Testis (tissue), 3 donors: ENCODE results near the gene KIF16B. TPM values are rescaled to one million over a fixed set of nuclear protein-coding genes. Genes with fewer than 3 reads are reported as not detected.

Source experiments
- DNase-seq: peaks from one replicate; pipeline ENCODE4 v3.0.0-alpha.2; 2019
- H3K27ac ChIP-seq, 2 donors: fragments of 200-600 bp; sonication (generic); one replicate each; pipeline ENCODE4 v1.5.1; 2019
- H3K27me3 ChIP-seq: fragments of 200-600 bp; sonication (generic); one replicate; pipeline ENCODE4 v1.5.1; 2019
- H3K36me3 ChIP-seq: fragments of 200-600 bp; sonication (generic); one replicate; pipeline ENCODE4 v1.5.1; 2017; ENCODE audit warnings: low read depth; ENCODE audit errors: missing control alignments
- H3K4me1 ChIP-seq: fragments of 200-600 bp; sonication (generic); one replicate; pipeline ENCODE4 v1.5.1; 2019
- H3K4me3 ChIP-seq, 2 donors: fragments of 200-600 bp; sonication (generic); one replicate each; pipeline ENCODE4 v1.5.1; 2017 to 2019
- H3K9me3 ChIP-seq: fragments of 200-600 bp; sonication (generic); one replicate; pipeline ENCODE4 v1.5.1; 2017
- POLR2A ChIP-seq: fragments of 450-650 bp; IDR thresholded peaks from one replicate; pipeline ENCODE4 v1.6.1; 2017; ENCODE audit warnings: antibody characterized with exemption, mild to moderate bottlenecking, moderate library complexity
- WGBS, 2 donors: methylation state at CpG; one replicate each; pipeline ENCODE4 v1.1.5; 2018; 5-methylcytosine and 5-hydroxymethylcytosine counted together
- intact Hi-C: fragments of 100-400 bp; cut with DNase I; formaldehyde crosslinking; loops from one replicate; pipeline ENCODE4 v1.15.1; 2023; ENCODE audit warnings: low total_unique reads
- polyA plus RNA-seq: library from polyadenylated mRNA; stranded (reverse); fragments of 350-450 nt; fragmentation: Illumina TruSeq; extraction: RNeasy Lipid Tissue Mini Kit (QIAGEN cat#74804); gene quantifications from one replicate; pipeline ENCODE4 v1.2.3, GENCODE V29; 2014; ENCODE audit warnings: low read depth, low replicate concordance; ENCODE audit not compliant: insufficient read depth
- total RNA-seq, 2 donors: library from RNA; depleted of rRNA; stranded (reverse); fragments of >200 nt; gene quantifications; one replicate each; pipeline ENCODE4 v1.2.3, GENCODE V29; 2016
- TF ChIP-seq, protein P1 (sequence below), 3 experiments: fragments of 450-650 bp in 2 of 3; fragments of 200-600 bp in 1 of 3; sonication (generic) in 1 of 3; IDR thresholded peaks; one replicate each; pipeline ENCODE4 v1.5.1; 2016 to 2019; ENCODE audit warnings: antibody characterized with exemption in 3 of 3, mild to moderate bottlenecking in 2 of 3, moderate library complexity in 1 of 3

KIF16B gene
- total and polyA plus RNA-seq, 3 donors from 2014 or later: 10.2 to 25.5 (median 22.3) TPM

GRCh38 chr20:16553684-16554083, 19.6 kb downstream of the KIF16B start:
- Histone ChIP-seq H3K27ac (no peak overlapping the region), H3K4me3 (no peak overlapping the region), H3K36me3 (no peaks in the 10 kb centered on the region), H3K4me1 (no peaks in the 10 kb centered on the region), H3K27me3 (no peaks in the 10 kb centered on the region), H3K9me3 (no peaks in the 10 kb centered on the region)
- intact Hi-C loops: no loop called here
- TF ChIP-seq POLR2A: no peak
- TF ChIP-seq, protein P1, sequence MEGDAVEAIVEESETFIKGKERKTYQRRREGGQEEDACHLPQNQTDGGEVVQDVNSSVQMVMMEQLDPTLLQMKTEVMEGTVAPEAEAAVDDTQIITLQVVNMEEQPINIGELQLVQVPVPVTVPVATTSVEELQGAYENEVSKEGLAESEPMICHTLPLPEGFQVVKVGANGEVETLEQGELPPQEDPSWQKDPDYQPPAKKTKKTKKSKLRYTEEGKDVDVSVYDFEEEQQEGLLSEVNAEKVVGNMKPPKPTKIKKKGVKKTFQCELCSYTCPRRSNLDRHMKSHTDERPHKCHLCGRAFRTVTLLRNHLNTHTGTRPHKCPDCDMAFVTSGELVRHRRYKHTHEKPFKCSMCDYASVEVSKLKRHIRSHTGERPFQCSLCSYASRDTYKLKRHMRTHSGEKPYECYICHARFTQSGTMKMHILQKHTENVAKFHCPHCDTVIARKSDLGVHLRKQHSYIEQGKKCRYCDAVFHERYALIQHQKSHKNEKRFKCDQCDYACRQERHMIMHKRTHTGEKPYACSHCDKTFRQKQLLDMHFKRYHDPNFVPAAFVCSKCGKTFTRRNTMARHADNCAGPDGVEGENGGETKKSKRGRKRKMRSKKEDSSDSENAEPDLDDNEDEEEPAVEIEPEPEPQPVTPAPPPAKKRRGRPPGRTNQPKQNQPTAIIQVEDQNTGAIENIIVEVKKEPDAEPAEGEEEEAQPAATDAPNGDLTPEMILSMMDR (IDR thresholded peaks at IDR 0.05): no peak
- 78 to 83% methylated on average over 1 to 7 of the region's 7 CpGs for WGBS, 2 donors
- DNase-seq: no peak

GRCh38 chr20:16553101-16553500, 20.1 kb downstream of the KIF16B start:
- Histone ChIP-seq H3K9me3 (no peaks in the 10 kb centered on the region), H3K27ac (no peak overlapping the region), H3K4me1 (no peaks in the 10 kb centered on the region), H3K36me3 (no peaks in the 10 kb centered on the region), H3K27me3 (no peaks in the 10 kb centered on the region), H3K4me3 (no peak overlapping the region)
- 97 to 98% methylated on average over 5 of the region's 5 CpGs for WGBS, 2 donors
- TF ChIP-seq, protein P1 (IDR thresholded peaks at IDR 0.05): no peak
- no peak for TF ChIP-seq POLR2A
- intact Hi-C loops: no loop called here
- no peak for DNase-seq

DNA sequence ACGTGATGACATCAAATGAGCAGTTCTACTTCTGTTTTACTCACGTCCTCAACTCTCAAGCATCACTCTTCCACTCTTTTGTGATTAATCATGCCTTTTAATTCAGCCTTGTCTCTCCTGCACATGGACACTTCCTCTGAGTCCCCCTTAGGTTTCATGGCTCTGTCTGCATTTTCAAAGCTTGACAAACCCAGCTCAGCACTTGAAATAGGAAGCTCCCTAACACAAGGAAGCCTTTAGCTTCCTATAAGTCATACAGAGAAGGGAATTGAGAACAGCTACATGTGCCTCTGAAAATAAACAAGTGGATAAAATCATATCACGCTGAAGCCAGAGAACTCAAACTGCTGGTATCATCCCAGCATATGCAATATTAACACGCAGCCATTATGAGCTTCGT, 21.2 kb downstream of the KIF16B start:
- intact Hi-C loops: no loop called here
- Histone ChIP-seq H3K36me3 (no peaks in the 10 kb centered on the region), H3K9me3 (no peaks in the 10 kb centered on the region), H3K4me1 (no peaks in the 10 kb centered on the region), H3K4me3 (no peak overlapping the region), H3K27ac (no peak overlapping the region), H3K27me3 (no peaks in the 10 kb centered on the region)
- no peak for TF ChIP-seq POLR2A
- TF ChIP-seq, protein P1 (IDR thresholded peaks at IDR 0.05): no peak
- WGBS, 2 donors: 84 to 85% methylated on average over 5 of the region's 5 CpGs
- no peak for DNase-seq

GRCh38 chr20:16551607-16552006, 21.6 kb downstream of the KIF16B start:
- H3K4me3 ChIP-seq: no peak overlapping the region
- intact Hi-C loops: no loop called here
- no peaks in the 10 kb centered on the region for H3K27me3 ChIP-seq
- no peaks in the 10 kb centered on the region for H3K4me1 ChIP-seq
- H3K36me3 ChIP-seq: no peaks in the 10 kb centered on the region
- WGBS, 2 donors: 76 to 85% methylated on average over 5 of the region's 5 CpGs
- no peak for DNase-seq
- H3K27ac ChIP-seq: no peak overlapping the region
- TF ChIP-seq, protein P1 (IDR thresholded peaks at IDR 0.05): no peak
- no peak for TF ChIP-seq POLR2A
- no peaks in the 10 kb centered on the region for H3K9me3 ChIP-seq

DNA sequence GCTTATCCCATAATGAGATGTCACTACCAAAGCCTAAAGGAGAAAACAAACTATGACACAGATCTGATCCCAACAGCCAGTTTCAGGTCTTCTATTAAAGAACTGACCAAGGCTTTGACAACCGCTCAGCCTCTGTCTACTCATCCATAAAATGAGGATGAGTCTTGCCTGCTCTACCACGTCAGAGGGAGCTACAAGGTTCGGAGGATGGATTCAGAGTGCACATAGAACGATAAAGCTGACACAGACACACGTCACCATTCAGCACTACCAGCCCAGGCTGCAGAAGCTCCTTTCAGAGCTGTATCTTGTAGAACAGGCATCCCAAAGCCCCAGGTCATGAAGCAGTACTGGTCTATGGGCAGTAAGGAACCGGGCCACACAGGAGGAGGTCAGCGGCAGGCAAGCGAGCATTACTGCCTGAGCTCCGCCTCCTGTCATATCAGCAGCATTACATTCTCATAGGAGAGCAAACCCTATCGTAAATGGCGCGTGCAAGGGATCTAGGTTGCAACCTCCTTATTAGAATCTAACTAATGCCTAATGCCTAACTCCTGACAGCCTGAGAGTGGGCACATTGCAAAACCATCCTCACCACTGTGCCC, 25.1 kb downstream of the KIF16B start:
- DNase-seq: no peak
- Histone ChIP-seq H3K4me3 (no peak overlapping the region), H3K9me3 (no peaks in the 10 kb centered on the region), H3K36me3 (no peaks in the 10 kb centered on the region), H3K4me1 (no peaks in the 10 kb centered on the region), H3K27me3 (no peaks in the 10 kb centered on the region), H3K27ac (no peak overlapping the region)
- no peak for TF ChIP-seq POLR2A
- TF ChIP-seq, protein P1 (IDR thresholded peaks at IDR 0.05): no peak
- intact Hi-C loops: no loop called here
- WGBS, 2 donors: 88 to 92% methylated on average over 11 to 12 of the region's 12 CpGs
